DOHH2 (cell line): ENCODE data around the gene DLX2.
A peak's percentile ranks its signal among the peaks of the same experiment; 100 is the strongest.

Source experiments
- CTCF ChIP-seq: fragments of 200-600 bp; sonication (generic); IDR thresholded peaks from one replicate; pipeline ENCODE4 v1.5.1; 2014; ENCODE audit warnings: antibody characterized with exemption, mild to moderate bottlenecking, low read depth, low read length; ENCODE audit not compliant: poor library complexity, severe bottlenecking
- EZH2phosphoT487 ChIP-seq: fragments of 200-600 bp; sonication (generic); IDR thresholded peaks from 2 replicates; pipeline ENCODE4 v1.6.1; 2017; ENCODE audit warnings: borderline replicate concordance, mild to moderate bottlenecking, antibody characterized with exemption, low read length, moderate library complexity, mixed read lengths

- no peak for TF ChIP-seq CTCF
- TF ChIP-seq EZH2phosphoT487 = peak; percentile 92; the same call in 1 of the 2 replicates
Measured at GRCh38 chr2:172082944-172083627, 19.6 kb downstream of the DLX2 start.
